ENCODE measurements around the gene HINFP.
"Not testable (repeated sequence)": the region's sequence is repeated elsewhere in the genome, so short reads cannot be mapped to it uniquely, and the experiment has no call there.

Gene HINFP

GRCh38 chr11:119118227-119118626 lies 3.2 kb upstream of the HINFP start:
- no peak for DNase-seq

- no peak for DNase-seq
These were observed 2.4 kb upstream of the HINFP start for GRCh38 chr11:119118946-119119345.

GRCh38 chr11:119120639-119121007 lies 757 bp upstream of the HINFP start:
- no peak for DNase-seq

GRCh38 chr11:119121811-119122124 lies 388 bp downstream of the HINFP start:
- no peak for DNase-seq

- no peak for DNase-seq
These were observed 4.4 kb downstream of the HINFP start for GRCh38 chr11:119125821-119126220.

GRCh38 chr11:119126675-119127268 lies 5.4 kb downstream of the HINFP start:
- DNase-seq = no peak

GRCh38 chr11:119130662-119131061 lies 9.3 kb downstream of the HINFP start:
- DNase-seq = no peak

GRCh38 chr11:119134389-119134978 lies 13.1 kb downstream of the HINFP start:
- DNase-seq = no peak

GRCh38 chr11:119139276-119139675 lies 17.9 kb downstream of the HINFP start:
- not testable (repeated sequence) for DNase-seq

GRCh38 chr11:119144825-119145486 lies 23.6 kb downstream of the HINFP start:
- no peak for DNase-seq

- DNase-seq = no peak
These were observed 24.2 kb downstream of the HINFP start for GRCh38 chr11:119145551-119145950.

- peak; percentile 23 for DNase-seq
These were observed 26.4 kb downstream of the HINFP start for GRCh38 chr11:119147604-119148333.

- no peak for DNase-seq
These were observed 27.3 kb downstream of the HINFP start for GRCh38 chr11:119148720-119149017.

GRCh38 chr11:119149018-119149785 lies 27.8 kb downstream of the HINFP start, which contains the start of gene ABCG4:
Gene ABCG4, plus strand, starts transcription at chr11:119149052. Its CDS starts 914 bp downstream, at chr11:119149966.
- no peak for DNase-seq

- DNase-seq = no peak
These were observed 28.5 kb downstream of the HINFP start for GRCh38 chr11:119149786-119150275.

GRCh38 chr11:119152043-119152442 lies 30.7 kb downstream of the HINFP start:
- no peak for DNase-seq

GRCh38 chr11:119152604-119153003 lies 31.2 kb downstream of the HINFP start:
- DNase-seq = no peak

GRCh38 chr11:119153049-119153818 lies 31.9 kb downstream of the HINFP start:
- no peak for DNase-seq

- no peak for DNase-seq
These were observed 32.8 kb downstream of the HINFP start for GRCh38 chr11:119154178-119154577.

- no peak for DNase-seq
These were observed 34.5 kb downstream of the HINFP start for GRCh38 chr11:119155733-119156492.

GRCh38 chr11:119156496-119156895 lies 35.1 kb downstream of the HINFP start:
- no peak for DNase-seq

- no peak for DNase-seq
These were observed 35.7 kb downstream of the HINFP start for GRCh38 chr11:119157063-119157462.

All from NCI-H1436 (cell line).